ENCODE results near the gene HSD17B12. TPM values are rescaled to one million over a fixed set of nuclear protein-coding genes. Genes with fewer than 3 reads are reported as not detected.

HSD17B12 gene
- total and polyA plus RNA-seq, 2 experiments from 2014 or later, result 128 to 168 TPM

DNA sequence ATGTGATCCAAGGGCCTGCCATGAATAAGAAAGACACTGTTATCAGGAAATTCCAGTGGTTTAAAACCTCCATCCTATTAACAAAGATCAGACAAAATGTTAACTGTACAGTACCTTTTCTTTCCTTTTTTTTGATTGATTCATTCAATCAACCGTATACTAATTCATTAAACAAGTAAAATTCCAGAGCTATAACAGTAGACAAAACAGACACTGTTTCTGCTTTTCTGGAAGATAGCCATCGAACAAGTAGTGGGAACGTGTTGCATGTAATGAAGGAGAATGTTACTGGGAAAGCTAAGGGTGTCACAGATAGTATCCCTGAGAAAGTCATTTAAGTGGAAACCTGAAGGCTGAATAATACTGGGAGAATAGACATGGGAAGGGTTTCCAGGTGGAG, 126.4 kb downstream of the HSD17B12 start:
- Histone ChIP-seq H2AFZ (no peak overlapping the region), H3K4me1 (ENCODE audit: insufficient read depth) (no peaks in the 10 kb centered on the region), H4K20me1 (replicated peaks; ENCODE audit: insufficient read depth) (0 out of 2 replicates have a peak, but pooled peaks cover 3% of the 10 kb centered on the region), H3K36me3 (ENCODE audit: insufficient read depth) (peaks cover 12% of the 10 kb centered on the region; the same call in 1 of the 2 replicates), H3K27ac (ENCODE audit: low read depth) (no peak overlapping the region), H3K79me2 (replicated peaks; ENCODE audit: insufficient read depth) (peaks cover 5% of the 10 kb centered on the region; the same call in 1 of the 2 replicates), H3K4me2 (no peak overlapping the region), H3K4me3 (no peak overlapping the region), H3F3A (replicated peaks; ENCODE audit: low read depth) (no peaks in the 10 kb centered on the region), H3K27me3 (ENCODE audit: insufficient read depth) (no peaks in the 10 kb centered on the region), H3K9me2 (ENCODE audit: insufficient read depth) (no peaks in the 10 kb centered on the region)
- H3K36me3 Mint-ChIP-seq (ENCODE audit: low read depth), result peaks cover 36% of the 10 kb centered on the region
- no peak overlapping the region for H3K4me3 Mint-ChIP-seq
- no peak for ATAC-seq
- TF ChIP-seq JUNB (IDR thresholded peaks at IDR 0.05; ENCODE audit: unreplicated experiment), result no peak
- TF ChIP-seq, protein P1, sequence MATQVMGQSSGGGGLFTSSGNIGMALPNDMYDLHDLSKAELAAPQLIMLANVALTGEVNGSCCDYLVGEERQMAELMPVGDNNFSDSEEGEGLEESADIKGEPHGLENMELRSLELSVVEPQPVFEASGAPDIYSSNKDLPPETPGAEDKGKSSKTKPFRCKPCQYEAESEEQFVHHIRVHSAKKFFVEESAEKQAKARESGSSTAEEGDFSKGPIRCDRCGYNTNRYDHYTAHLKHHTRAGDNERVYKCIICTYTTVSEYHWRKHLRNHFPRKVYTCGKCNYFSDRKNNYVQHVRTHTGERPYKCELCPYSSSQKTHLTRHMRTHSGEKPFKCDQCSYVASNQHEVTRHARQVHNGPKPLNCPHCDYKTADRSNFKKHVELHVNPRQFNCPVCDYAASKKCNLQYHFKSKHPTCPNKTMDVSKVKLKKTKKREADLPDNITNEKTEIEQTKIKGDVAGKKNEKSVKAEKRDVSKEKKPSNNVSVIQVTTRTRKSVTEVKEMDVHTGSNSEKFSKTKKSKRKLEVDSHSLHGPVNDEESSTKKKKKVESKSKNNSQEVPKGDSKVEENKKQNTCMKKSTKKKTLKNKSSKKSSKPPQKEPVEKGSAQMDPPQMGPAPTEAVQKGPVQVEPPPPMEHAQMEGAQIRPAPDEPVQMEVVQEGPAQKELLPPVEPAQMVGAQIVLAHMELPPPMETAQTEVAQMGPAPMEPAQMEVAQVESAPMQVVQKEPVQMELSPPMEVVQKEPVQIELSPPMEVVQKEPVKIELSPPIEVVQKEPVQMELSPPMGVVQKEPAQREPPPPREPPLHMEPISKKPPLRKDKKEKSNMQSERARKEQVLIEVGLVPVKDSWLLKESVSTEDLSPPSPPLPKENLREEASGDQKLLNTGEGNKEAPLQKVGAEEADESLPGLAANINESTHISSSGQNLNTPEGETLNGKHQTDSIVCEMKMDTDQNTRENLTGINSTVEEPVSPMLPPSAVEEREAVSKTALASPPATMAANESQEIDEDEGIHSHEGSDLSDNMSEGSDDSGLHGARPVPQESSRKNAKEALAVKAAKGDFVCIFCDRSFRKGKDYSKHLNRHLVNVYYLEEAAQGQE (IDR thresholded peaks at IDR 0.05; ENCODE audit: unreplicated experiment), result no peak
- TF ChIP-seq, protein P2, sequence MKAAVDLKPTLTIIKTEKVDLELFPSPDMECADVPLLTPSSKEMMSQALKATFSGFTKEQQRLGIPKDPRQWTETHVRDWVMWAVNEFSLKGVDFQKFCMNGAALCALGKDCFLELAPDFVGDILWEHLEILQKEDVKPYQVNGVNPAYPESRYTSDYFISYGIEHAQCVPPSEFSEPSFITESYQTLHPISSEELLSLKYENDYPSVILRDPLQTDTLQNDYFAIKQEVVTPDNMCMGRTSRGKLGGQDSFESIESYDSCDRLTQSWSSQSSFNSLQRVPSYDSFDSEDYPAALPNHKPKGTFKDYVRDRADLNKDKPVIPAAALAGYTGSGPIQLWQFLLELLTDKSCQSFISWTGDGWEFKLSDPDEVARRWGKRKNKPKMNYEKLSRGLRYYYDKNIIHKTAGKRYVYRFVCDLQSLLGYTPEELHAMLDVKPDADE (IDR thresholded peaks at IDR 0.05), result no peak
- no peak for TF ChIP-seq ZNF331 (CRISPR knock-in tag; IDR thresholded peaks at IDR 0.05; ENCODE audit: low read depth)
- no peak for TF ChIP-seq ZNF114 (CRISPR knock-in tag; IDR thresholded peaks at IDR 0.05)
- TF ChIP-seq CREB1 (CRISPR knock-in tag; IDR thresholded peaks at IDR 0.05; ENCODE audit: low read depth), result no peak
- no peak for TF ChIP-seq POLR2AphosphoS5 (IDR thresholded peaks at IDR 0.05; ENCODE audit: low read depth)
- TF ChIP-seq EZH2 (IDR thresholded peaks at IDR 0.05; ENCODE audit: low read depth, unreplicated experiment), result no peak
- TF ChIP-seq, protein P3, sequence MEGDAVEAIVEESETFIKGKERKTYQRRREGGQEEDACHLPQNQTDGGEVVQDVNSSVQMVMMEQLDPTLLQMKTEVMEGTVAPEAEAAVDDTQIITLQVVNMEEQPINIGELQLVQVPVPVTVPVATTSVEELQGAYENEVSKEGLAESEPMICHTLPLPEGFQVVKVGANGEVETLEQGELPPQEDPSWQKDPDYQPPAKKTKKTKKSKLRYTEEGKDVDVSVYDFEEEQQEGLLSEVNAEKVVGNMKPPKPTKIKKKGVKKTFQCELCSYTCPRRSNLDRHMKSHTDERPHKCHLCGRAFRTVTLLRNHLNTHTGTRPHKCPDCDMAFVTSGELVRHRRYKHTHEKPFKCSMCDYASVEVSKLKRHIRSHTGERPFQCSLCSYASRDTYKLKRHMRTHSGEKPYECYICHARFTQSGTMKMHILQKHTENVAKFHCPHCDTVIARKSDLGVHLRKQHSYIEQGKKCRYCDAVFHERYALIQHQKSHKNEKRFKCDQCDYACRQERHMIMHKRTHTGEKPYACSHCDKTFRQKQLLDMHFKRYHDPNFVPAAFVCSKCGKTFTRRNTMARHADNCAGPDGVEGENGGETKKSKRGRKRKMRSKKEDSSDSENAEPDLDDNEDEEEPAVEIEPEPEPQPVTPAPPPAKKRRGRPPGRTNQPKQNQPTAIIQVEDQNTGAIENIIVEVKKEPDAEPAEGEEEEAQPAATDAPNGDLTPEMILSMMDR (conservative IDR thresholded peaks at IDR 0.05; ENCODE audit: low read depth in 2 of 2), result no peak
- no peak for TF ChIP-seq EZH2phosphoT487 (IDR thresholded peaks at IDR 0.05; ENCODE audit: unreplicated experiment)
- TF ChIP-seq, protein P4, sequence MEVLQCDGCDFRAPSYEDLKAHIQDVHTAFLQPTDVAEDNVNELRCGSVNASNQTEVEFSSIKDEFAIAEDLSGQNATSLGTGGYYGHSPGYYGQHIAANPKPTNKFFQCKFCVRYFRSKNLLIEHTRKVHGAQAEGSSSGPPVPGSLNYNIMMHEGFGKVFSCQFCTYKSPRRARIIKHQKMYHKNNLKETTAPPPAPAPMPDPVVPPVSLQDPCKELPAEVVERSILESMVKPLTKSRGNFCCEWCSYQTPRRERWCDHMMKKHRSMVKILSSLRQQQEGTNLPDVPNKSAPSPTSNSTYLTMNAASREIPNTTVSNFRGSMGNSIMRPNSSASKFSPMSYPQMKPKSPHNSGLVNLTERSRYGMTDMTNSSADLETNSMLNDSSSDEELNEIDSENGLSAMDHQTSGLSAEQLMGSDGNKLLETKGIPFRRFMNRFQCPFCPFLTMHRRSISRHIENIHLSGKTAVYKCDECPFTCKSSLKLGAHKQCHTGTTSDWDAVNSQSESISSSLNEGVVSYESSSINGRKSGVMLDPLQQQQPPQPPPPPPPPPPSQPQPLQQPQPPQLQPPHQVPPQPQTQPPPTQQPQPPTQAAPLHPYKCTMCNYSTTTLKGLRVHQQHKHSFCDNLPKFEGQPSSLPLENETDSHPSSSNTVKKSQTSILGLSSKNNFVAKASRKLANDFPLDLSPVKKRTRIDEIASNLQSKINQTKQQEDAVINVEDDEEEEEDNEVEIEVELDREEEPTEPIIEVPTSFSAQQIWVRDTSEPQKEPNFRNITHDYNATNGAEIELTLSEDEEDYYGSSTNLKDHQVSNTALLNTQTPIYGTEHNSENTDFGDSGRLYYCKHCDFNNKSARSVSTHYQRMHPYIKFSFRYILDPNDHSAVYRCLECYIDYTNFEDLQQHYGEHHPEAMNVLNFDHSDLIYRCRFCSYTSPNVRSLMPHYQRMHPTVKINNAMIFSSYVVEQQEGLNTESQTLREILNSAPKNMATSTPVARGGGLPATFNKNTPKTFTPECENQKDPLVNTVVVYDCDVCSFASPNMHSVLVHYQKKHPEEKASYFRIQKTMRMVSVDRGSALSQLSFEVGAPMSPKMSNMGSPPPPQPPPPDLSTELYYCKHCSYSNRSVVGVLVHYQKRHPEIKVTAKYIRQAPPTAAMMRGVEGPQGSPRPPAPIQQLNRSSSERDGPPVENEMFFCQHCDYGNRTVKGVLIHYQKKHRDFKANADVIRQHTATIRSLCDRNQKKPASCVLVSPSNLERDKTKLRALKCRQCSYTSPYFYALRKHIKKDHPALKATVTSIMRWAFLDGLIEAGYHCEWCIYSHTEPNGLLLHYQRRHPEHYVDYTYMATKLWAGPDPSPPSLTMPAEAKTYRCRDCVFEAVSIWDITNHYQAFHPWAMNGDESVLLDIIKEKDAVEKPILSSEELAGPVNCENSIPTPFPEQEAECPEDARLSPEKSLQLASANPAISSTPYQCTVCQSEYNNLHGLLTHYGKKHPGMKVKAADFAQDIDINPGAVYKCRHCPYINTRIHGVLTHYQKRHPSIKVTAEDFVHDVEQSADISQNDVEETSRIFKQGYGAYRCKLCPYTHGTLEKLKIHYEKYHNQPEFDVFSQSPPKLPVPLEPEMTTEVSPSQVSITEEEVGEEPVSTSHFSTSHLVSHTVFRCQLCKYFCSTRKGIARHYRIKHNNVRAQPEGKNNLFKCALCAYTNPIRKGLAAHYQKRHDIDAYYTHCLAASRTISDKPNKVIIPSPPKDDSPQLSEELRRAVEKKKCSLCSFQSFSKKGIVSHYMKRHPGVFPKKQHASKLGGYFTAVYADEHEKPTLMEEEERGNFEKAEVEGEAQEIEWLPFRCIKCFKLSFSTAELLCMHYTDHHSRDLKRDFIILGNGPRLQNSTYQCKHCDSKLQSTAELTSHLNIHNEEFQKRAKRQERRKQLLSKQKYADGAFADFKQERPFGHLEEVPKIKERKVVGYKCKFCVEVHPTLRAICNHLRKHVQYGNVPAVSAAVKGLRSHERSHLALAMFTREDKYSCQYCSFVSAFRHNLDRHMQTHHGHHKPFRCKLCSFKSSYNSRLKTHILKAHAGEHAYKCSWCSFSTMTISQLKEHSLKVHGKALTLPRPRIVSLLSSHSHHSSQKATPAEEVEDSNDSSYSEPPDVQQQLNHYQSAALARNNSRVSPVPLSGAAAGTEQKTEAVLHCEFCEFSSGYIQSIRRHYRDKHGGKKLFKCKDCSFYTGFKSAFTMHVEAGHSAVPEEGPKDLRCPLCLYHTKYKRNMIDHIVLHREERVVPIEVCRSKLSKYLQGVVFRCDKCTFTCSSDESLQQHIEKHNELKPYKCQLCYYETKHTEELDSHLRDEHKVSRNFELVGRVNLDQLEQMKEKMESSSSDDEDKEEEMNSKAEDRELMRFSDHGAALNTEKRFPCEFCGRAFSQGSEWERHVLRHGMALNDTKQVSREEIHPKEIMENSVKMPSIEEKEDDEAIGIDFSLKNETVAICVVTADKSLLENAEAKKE (CRISPR knock-in tag; IDR thresholded peaks at IDR 0.05), result no peak
- no peak for TF ChIP-seq STAT1 (IDR thresholded peaks at IDR 0.05; ENCODE audit: unreplicated experiment)
- no peak for TF ChIP-seq NANOG (IDR thresholded peaks at IDR 0.05; ENCODE audit: borderline replicate concordance)
- DNase-seq (ENCODE audit: low spot score), result no peak
- no peaks in the 10 kb centered on the region for H3K27me3 Mint-ChIP-seq (ENCODE audit: insufficient read depth, low read depth, poor library complexity)
- no peak overlapping the region for H3K27ac Mint-ChIP-seq
- peaks cover 13% of the 10 kb centered on the region for H3K9me3 Mint-ChIP-seq
- no peaks in the 10 kb centered on the region; the same call in 2 of the 3 replicates for H3K4me1 Mint-ChIP-seq

All from GM23338 (cell line).